Muscle of leg (tissue), 11 donors: ENCODE measurements around the gene LCN12. TPM values are rescaled to one million over a fixed set of nuclear protein-coding genes. Genes with fewer than 3 reads are reported as not detected.
A peak's percentile ranks its signal among the peaks of the same experiment; 100 is the strongest.

Experiments
- DNase-seq: peaks from one replicate; pipeline ENCODE4 v3.0.0; 2013
- H3K27ac ChIP-seq: one replicate; pipeline ENCODE4 v1.5.1; 2013; ENCODE audit warnings: mild to moderate bottlenecking, low read length, control low read depth
- H3K27me3 ChIP-seq: one replicate; pipeline ENCODE4 v1.6.1; 2013; ENCODE audit warnings: low read length; ENCODE audit not compliant: control insufficient read depth, insufficient read depth
- H3K36me3 ChIP-seq: one replicate; pipeline ENCODE4 v1.6.1; 2013; ENCODE audit warnings: low read length; ENCODE audit not compliant: control insufficient read depth, insufficient read depth
- H3K4me1 ChIP-seq: one replicate; pipeline ENCODE4 v1.6.1; 2013; ENCODE audit warnings: low read length; ENCODE audit not compliant: control insufficient read depth, insufficient read depth
- H3K4me3 ChIP-seq: one replicate; pipeline ENCODE4 v1.5.1; 2013; ENCODE audit warnings: low read length, control low read depth
- H3K9me3 ChIP-seq: replicated peaks from 2 replicates; pipeline ENCODE4 v1.6.1; 2013; ENCODE audit warnings: low read depth, low read length; ENCODE audit not compliant: control insufficient read depth
- WGBS: methylation state at CpG from one replicate; pipeline ENCODE4 v1.1.5; 2013; ENCODE audit warnings: missing lambda C conversion rate; ENCODE audit not compliant: insufficient coverage; 5-methylcytosine and 5-hydroxymethylcytosine counted together
- polyA plus RNA-seq, 8 donors: library from polyadenylated mRNA; unstranded; fragments of 120-200 nt; gene quantifications; one replicate each; pipeline versions ENCODE4 v1.2.1 to v1.2.3, GENCODE V29; 2013; ENCODE audit warnings: inconsistent platforms in 1 of 8, low replicate concordance in 1 of 8; ENCODE audit not compliant: insufficient read length in 8 of 8, insufficient read depth in 1 of 8
- total RNA-seq: library from RNA; stranded (reverse); fragments of 120-200 nt; gene quantifications from one replicate; pipeline ENCODE4 v1.2.4, GENCODE V29; 2013

The LCN12 gene
- total and polyA plus RNA-seq, 9 donors = 0.10 to 5.3 (median 0.71) TPM; not detected in 1

- Histone ChIP-seq H3K9me3 (no peaks in the 10 kb centered on the region), H3K4me3 (no peak overlapping the region), H3K27ac (no peak overlapping the region), H3K36me3 (peaks cover 11% of the 10 kb centered on the region), H3K4me1 (peaks cover 20% of the 10 kb centered on the region), H3K27me3 (peaks cover 55% of the 10 kb centered on the region)
- DNase-seq = no peak
- 71% methylated on average over 9 of the region's 10 CpGs for WGBS
Measured at GRCh38 chr9:136990242-136990911, 38.3 kb downstream of the LCN12 start.

- Histone ChIP-seq H3K27ac (peak within 1 kb of the TSS; percentile 62), H3K27me3 (peaks cover 55% of the 10 kb centered on the region)
Measured at GRCh38 chr9:136991993-136992818, 40.1 kb downstream of the LCN12 start, which contains the start of gene PAXX. TSS of gene PAXX (plus strand) at chr9:136992422. CDS start at chr9:136992444, 22 bp downstream.

GRCh38 chr9:136992819-136993369, 40.8 kb downstream of the LCN12 start:
- H3K4me3 ChIP-seq = peak overlapping the region; percentile 78
- H3K36me3 ChIP-seq = peaks cover 11% of the 10 kb centered on the region
- peaks cover 34% of the 10 kb centered on the region for H3K4me1 ChIP-seq
- H3K27me3 ChIP-seq = peaks cover 55% of the 10 kb centered on the region
- peak overlapping the region; percentile 62 for H3K27ac ChIP-seq
- whole genome bisulfite sequencing = 40% methylated on average over 11 of the region's 18 CpGs
- H3K9me3 ChIP-seq = no peaks in the 10 kb centered on the region
- no peak for DNase-seq

More at GRCh38 chr9:136991993-136992818, 40.1 kb downstream of the LCN12 start, which contains the start of gene PAXX:
- peak within 1 kb of the TSS; percentile 78 for H3K4me3 ChIP-seq
- H3K4me1 ChIP-seq = peaks cover 34% of the 10 kb centered on the region
- H3K36me3 ChIP-seq = peaks cover 11% of the 10 kb centered on the region
- no peaks in the 10 kb centered on the region for H3K9me3 ChIP-seq
- 1% methylated on average over 68 of the region's 92 CpGs for WGBS
- DNase-seq = peak; percentile 95

- H3K4me3 ChIP-seq = no peak overlapping the region
- peaks cover 11% of the 10 kb centered on the region for H3K36me3 ChIP-seq
- WGBS = 48% methylated on average over 53 of the region's 54 CpGs
- peaks cover 53% of the 10 kb centered on the region for H3K27me3 ChIP-seq
- no peak overlapping the region for H3K27ac ChIP-seq
- H3K4me1 ChIP-seq = peaks cover 34% of the 10 kb centered on the region
- no peak for DNase-seq
- H3K9me3 ChIP-seq = no peaks in the 10 kb centered on the region
Measured at GRCh38 chr9:136994180-136994887, 42.3 kb downstream of the LCN12 start.

- no peak for DNase-seq
- Histone ChIP-seq H3K27me3 (peaks cover 53% of the 10 kb centered on the region), H3K4me3 (no peak overlapping the region), H3K27ac (no peak overlapping the region), H3K9me3 (no peaks in the 10 kb centered on the region), H3K36me3 (peaks cover 11% of the 10 kb centered on the region), H3K4me1 (peaks cover 34% of the 10 kb centered on the region)
- WGBS = 9% methylated on average over 34 of the region's 40 CpGs
Measured at GRCh38 chr9:136994888-136995230, 42.8 kb downstream of the LCN12 start.

GRCh38 chr9:136995362-136995761, 43.3 kb downstream of the LCN12 start:
- 17% methylated on average over 21 of the region's 30 CpGs for WGBS
- Histone ChIP-seq H3K4me3 (no peak overlapping the region), H3K27me3 (peaks cover 52% of the 10 kb centered on the region), H3K36me3 (peaks cover 11% of the 10 kb centered on the region), H3K9me3 (no peaks in the 10 kb centered on the region), H3K27ac (no peak overlapping the region), H3K4me1 (peaks cover 34% of the 10 kb centered on the region)
- DNase-seq = no peak

- Histone ChIP-seq H3K4me3 (no peak overlapping the region), H3K36me3 (peaks cover 11% of the 10 kb centered on the region), H3K27me3 (peaks cover 49% of the 10 kb centered on the region), H3K27ac (no peak overlapping the region), H3K9me3 (no peaks in the 10 kb centered on the region), H3K4me1 (peaks cover 34% of the 10 kb centered on the region)
- peak; percentile 45 for DNase-seq
- 31% methylated on average over 10 of the region's 12 CpGs for WGBS
Measured at GRCh38 chr9:136995772-136996311, 43.8 kb downstream of the LCN12 start.

GRCh38 chr9:136996361-136997292, 44.6 kb downstream of the LCN12 start, which contains the start of gene CLIC3:
TSS of gene CLIC3 (minus strand) at chr9:136996568. CDS start at chr9:136996543, 25 bp downstream.
- no peaks in the 10 kb centered on the region for H3K9me3 ChIP-seq
- H3K4me3 ChIP-seq = no peak within 1 kb of the TSS
- 10% methylated on average over 27 of the region's 35 CpGs for WGBS
- peaks cover 34% of the 10 kb centered on the region for H3K4me1 ChIP-seq
- peaks cover 47% of the 10 kb centered on the region for H3K27me3 ChIP-seq
- no peak within 1 kb of the TSS for H3K27ac ChIP-seq
- peaks cover 11% of the 10 kb centered on the region for H3K36me3 ChIP-seq
- DNase-seq = no peak

GRCh38 chr9:136997371-136997770, 45.3 kb downstream of the LCN12 start:
- H3K9me3 ChIP-seq = no peaks in the 10 kb centered on the region
- H3K27me3 ChIP-seq = peaks cover 47% of the 10 kb centered on the region
- 70% methylated on average over 10 of the region's 10 CpGs for WGBS
- H3K4me3 ChIP-seq = no peak overlapping the region
- peaks cover 34% of the 10 kb centered on the region for H3K4me1 ChIP-seq
- peaks cover 11% of the 10 kb centered on the region for H3K36me3 ChIP-seq
- DNase-seq = no peak
- no peak overlapping the region for H3K27ac ChIP-seq
